Epithelial cell of umbilical artery (primary cell): ENCODE results near the gene ZC3H11A. TPM values are rescaled to one million over a fixed set of nuclear protein-coding genes. Genes with fewer than 3 reads are reported as not detected.

Experiments used
- total RNA-seq: library from RNA; depleted of rRNA; stranded (reverse); fragments of >200 nt; gene quantifications from 2 replicates; pipeline ENCODE4 v1.2.3, GENCODE V29; 2014

Gene ZC3H11A
- total RNA-seq = 83.1 and 84.1 TPM in 2 replicates

DNA sequence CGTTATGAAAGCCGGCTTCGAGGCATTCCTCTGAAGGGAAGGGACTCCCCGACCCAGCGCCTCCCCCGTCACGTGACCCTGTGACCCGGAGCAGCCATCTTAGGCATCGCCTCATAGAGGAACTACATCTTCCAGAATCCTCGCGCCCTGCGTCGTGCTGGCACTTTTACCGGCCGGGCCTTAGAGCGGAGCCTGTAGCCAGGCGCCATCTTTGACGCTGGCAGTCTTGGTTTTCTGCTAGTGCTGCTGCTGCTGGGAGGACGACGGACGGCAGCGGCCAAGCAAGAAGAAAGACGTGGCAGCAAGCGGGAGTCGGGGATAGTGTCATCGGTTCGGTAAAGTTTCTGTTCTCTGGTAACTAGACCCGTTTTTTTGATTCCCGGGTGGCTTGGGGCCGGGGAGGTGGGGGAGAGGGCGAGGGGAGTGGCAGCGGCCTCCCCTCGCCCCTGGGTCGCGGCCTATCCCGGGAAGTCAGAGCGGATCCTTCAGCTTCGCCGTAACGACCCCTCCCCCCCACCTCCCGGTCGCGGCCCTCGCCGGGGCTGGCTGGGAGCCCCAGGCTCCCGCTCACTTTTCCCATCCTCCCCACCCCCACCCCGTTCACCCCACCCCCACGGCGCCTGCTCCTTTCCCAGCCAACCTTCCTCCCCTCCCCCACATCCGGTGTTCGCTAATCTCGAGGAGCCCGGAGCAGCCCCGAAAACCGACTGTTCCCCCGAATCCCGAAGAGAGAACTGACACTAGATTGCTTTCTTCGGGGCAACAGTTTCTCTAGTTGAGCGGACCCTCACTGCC is at the start of gene ZC3H11A, which contains the start of gene ZBED6:
Gene ZC3H11A, plus strand, starts transcription at position 183 of the 795 bp plus-strand sequence. CDS start 21,448 bp downstream, outside the sequence.
Gene ZBED6, plus strand, starts transcription at position 183 of the 795 bp plus-strand sequence. CDS start 1,900 bp downstream, outside the sequence.

DNA sequence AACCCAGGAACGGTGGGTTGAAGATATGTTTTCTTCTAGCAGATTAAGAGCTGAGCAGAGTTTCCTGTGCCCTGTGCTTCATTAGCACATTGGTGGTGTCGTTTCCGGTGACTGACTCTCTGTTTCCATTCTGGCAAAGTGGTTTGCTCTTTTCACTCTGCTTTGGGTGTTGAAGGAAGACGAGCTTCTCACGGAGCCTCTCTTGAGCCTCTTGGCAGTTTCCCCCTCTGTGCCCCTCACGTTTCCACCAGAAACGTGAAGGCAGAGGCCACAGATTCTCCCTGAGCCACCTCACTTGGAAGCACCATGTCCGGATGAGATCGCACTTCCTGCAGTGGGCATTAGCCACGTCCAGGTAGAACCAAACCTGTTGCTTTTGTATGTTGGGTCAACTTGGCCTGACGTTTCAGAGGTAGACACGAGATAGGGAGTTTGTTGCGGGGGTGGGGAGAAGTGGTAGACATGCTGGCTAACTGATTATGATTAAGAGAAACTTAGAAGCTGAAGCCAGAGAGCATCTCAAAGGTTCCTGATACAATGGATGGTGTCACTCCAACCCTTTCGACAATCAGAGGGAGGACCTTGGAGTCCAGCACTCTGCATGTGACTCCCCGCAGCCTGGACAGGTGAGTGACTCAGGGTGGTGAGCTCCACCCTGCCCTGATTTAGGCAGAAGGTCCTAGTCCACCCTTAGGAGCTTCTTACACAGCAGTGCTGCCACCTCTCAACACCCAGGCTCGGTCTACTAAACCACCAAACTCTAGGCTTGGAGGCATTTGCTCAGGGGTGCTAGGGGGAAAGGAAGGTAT is 30.2 kb upstream of the ZC3H11A start, which contains the start of gene LAX1:
Gene LAX1, plus strand, starts transcription at position 155 of the 809 bp plus-strand sequence. Its CDS starts 383 bp downstream, at position 538.

Other genes with a start within 250 kb of the ZC3H11A start
- 47.4 and 50.0 TPM in 2 replicates for gene ATP2B4, start 168.8 kb upstream of the ZC3H11A start, total RNA-seq
- under 0.01 TPM in 2 replicates for gene LAX1, start 30.4 kb upstream of the ZC3H11A start, total RNA-seq
- 8.4 and 12.3 TPM in 2 replicates for gene ZBED6, start within 50 bp of the ZC3H11A start, total RNA-seq
- 93.3 and 134 TPM in 2 replicates for gene SNRPE, start 66.0 kb downstream of the ZC3H11A start, total RNA-seq